ENCODE results near the gene ZNF79. TPM values are rescaled to one million over a fixed set of nuclear protein-coding genes. Genes with fewer than 3 reads are reported as not detected.

Gene ZNF79
- total and polyA plus RNA-seq, 2 of the 8 experiments (the other 6 are each of a cell fraction or from before 2014, with no cell fraction given) = 2.4 to 7.4 TPM

DNA sequence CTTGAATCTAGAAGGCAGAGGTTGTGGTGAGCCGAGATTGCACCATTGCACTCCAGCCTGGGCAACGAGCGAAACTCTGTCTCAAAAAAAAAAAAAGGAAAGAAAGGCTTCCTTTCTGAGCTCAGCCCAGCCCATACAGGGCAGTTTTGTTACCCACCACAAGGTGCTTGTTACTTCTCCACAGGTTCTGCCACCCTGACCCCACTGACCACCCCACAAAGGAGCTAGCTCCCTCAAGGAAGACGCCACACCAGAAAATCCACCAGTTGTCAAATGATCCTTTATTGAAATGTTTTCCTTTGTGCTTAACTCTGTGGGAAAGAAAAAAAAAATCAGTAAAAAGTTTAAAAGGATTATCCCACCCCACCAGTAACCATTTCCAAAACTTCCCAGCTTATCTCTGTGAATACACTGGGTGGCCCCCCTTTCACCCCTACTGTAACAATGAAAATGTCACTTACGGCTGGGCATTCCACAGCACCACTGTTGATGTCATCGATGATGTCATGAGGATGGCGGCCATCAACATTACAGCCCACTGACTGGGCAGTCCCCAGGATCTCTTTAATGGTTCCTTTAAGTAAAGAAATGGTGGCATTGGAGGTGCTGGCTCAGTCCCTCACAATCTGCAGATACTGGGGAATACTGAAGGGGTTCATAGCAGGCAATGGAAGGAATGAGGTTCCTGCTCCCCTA, 23.4 kb downstream of the ZNF79 start (continued):
- TF ChIP-seq POLR2A (IDR thresholded peaks at IDR 0.05; ENCODE audit: control extremely low read depth in 1 of 2, low read depth in 2 of 2, low read length in 2 of 2) (peak in 1 of 2 experiments; percentile 47; a peak in 2 of 3 replicates), RNF2 (IDR thresholded peaks at IDR 0.05; ENCODE audit: borderline replicate concordance, low read depth, low read length, missing control alignments, poor library complexity, severe bottlenecking) (no peak), GABPA (IDR thresholded peaks at IDR 0.05; ENCODE audit: borderline replicate concordance, insufficient read depth, low read length) (no peak), EGR1 (IDR thresholded peaks at IDR 0.05; ENCODE audit: borderline replicate concordance, low read depth, low read length) (no peak), KDM5A (IDR thresholded peaks at IDR 0.05; ENCODE audit: low read length) (no peak)
- TF ChIP-seq, protein P1, sequence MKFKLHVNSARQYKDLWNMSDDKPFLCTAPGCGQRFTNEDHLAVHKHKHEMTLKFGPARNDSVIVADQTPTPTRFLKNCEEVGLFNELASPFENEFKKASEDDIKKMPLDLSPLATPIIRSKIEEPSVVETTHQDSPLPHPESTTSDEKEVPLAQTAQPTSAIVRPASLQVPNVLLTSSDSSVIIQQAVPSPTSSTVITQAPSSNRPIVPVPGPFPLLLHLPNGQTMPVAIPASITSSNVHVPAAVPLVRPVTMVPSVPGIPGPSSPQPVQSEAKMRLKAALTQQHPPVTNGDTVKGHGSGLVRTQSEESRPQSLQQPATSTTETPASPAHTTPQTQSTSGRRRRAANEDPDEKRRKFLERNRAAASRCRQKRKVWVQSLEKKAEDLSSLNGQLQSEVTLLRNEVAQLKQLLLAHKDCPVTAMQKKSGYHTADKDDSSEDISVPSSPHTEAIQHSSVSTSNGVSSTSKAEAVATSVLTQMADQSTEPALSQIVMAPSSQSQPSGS (IDR thresholded peaks at IDR 0.05; ENCODE audit: low read length) = peak; percentile 77; the same call in 1 of the 2 replicates

Data from H1 (cell line).